Measurements from ENCODE around the gene CLEC17A.

The CLEC17A gene

DNA sequence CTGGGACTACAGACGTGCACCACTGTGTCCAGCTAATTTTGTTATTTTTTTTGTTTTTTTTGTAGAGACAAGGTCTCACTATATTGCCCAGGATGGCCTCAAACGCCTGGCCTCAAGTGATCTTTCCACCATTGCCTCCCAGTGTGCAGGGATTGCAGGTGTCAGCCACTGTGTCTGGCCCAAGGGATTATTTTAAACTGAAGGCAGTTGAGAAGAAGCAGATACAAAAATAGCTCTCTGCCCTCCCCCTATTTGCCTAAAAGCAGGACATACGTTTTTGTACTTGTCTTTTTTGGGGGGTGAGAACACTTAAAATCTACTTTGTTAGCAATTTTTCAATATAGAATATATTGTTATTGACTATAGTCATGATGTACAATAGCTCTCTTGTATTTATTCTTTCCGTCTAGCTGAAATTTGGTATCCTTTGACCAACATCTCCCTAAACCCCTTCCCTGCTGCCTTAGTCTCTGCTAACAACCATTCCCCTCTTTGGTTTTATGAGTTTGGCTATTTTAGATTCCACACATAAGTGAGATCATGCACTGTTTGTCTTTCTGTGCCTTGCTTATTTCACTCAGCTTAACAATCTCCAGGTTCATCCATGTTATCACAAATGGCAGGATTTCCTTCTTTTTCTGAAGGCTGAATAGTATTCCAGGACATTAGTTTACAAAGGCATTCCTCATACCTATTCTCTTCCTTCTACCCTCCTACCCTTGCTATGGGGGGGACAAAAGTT lies 56.8 kb downstream of the CLEC17A start:
- no peaks in the 10 kb centered on the region for H3K36me3 ChIP-seq (ENCODE audit: control insufficient read depth in 2 of 2, insufficient read depth in 1 of 2, low read length in 2 of 2)
- no peak overlapping the region for H3K27ac ChIP-seq (ENCODE audit: extremely low read depth, low read depth, low read length)
- H3K4me3 ChIP-seq (ENCODE audit: low read depth, low read length), result no peak overlapping the region
- H3K4me1 ChIP-seq (ENCODE audit: control insufficient read depth, insufficient read depth, low read length), result no peaks in the 10 kb centered on the region
- POLR2A ChIA-PET, result no interaction called here
- TF ChIP-seq ZNF837 (tag by site-specific recombination; IDR thresholded peaks at IDR 0.05) (no peak), ZBTB11 (tag by site-specific recombination; conservative IDR thresholded peaks at IDR 0.05; ENCODE audit: low read depth) (no peak), OSR2 (tag by site-specific recombination; IDR thresholded peaks at IDR 0.05) (no peak), ZNF140 (tag by site-specific recombination; IDR thresholded peaks at IDR 0.05) (no peak), ZNF121 (tag by site-specific recombination; IDR thresholded peaks at IDR 0.05) (no peak), ZNF600 (tag by site-specific recombination; IDR thresholded peaks at IDR 0.05) (no peak), ZNF2 (tag by site-specific recombination; IDR thresholded peaks at IDR 0.05) (no peak), ZBTB48 (tag by site-specific recombination; IDR thresholded peaks at IDR 0.05) (no peak), KLF1 (tag by site-specific recombination; IDR thresholded peaks at IDR 0.05) (no peak), PRDM4 (tag by site-specific recombination; IDR thresholded peaks at IDR 0.05) (no peak), ZNF555 (tag by site-specific recombination; conservative IDR thresholded peaks at IDR 0.05) (no peak), MEIS1 (CRISPR knock-in tag; IDR thresholded peaks at IDR 0.05; ENCODE audit: borderline replicate concordance) (no peak)
- TF ChIP-seq, protein P1, sequence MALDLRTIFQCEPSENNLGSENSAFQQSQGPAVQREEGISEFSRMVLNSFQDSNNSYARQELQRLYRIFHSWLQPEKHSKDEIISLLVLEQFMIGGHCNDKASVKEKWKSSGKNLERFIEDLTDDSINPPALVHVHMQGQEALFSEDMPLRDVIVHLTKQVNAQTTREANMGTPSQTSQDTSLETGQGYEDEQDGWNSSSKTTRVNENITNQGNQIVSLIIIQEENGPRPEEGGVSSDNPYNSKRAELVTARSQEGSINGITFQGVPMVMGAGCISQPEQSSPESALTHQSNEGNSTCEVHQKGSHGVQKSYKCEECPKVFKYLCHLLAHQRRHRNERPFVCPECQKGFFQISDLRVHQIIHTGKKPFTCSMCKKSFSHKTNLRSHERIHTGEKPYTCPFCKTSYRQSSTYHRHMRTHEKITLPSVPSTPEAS (tag by site-specific recombination; IDR thresholded peaks at IDR 0.05), result no peak
- no peaks in the 10 kb centered on the region for H3K9me3 ChIP-seq (ENCODE audit: control insufficient read depth, insufficient read depth, low read depth, low read length)
- CTCF ChIA-PET, result no interaction called here

GRCh38 chr19:14648506-14648905 lies 65.6 kb downstream of the CLEC17A start:
- ChIA-PET CTCF (no interaction called here), POLR2A (no interaction called here)
- Histone ChIP-seq H3K36me3 (ENCODE audit: control insufficient read depth in 2 of 2, insufficient read depth in 1 of 2, low read length in 2 of 2) (no peaks in the 10 kb centered on the region), H3K9me3 (ENCODE audit: control insufficient read depth, insufficient read depth, low read depth, low read length) (no peaks in the 10 kb centered on the region), H3K4me3 (ENCODE audit: low read depth, low read length) (no peak overlapping the region), H3K4me1 (ENCODE audit: control insufficient read depth, insufficient read depth, low read length) (no peaks in the 10 kb centered on the region), H3K27ac (ENCODE audit: extremely low read depth, low read depth, low read length) (no peak overlapping the region)
- TF ChIP-seq, protein P2, sequence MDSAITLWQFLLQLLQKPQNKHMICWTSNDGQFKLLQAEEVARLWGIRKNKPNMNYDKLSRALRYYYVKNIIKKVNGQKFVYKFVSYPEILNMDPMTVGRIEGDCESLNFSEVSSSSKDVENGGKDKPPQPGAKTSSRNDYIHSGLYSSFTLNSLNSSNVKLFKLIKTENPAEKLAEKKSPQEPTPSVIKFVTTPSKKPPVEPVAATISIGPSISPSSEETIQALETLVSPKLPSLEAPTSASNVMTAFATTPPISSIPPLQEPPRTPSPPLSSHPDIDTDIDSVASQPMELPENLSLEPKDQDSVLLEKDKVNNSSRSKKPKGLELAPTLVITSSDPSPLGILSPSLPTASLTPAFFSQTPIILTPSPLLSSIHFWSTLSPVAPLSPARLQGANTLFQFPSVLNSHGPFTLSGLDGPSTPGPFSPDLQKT (IDR thresholded peaks at IDR 0.05; ENCODE audit: borderline replicate concordance, low read depth, low read length), result no peak
- TF ChIP-seq ZNF10 (tag by site-specific recombination; IDR thresholded peaks at IDR 0.05), result peak; percentile 96
